ENCODE results near the gene MXRA5.
"Not testable (repeated sequence)": the region's sequence is repeated elsewhere in the genome, so short reads cannot be mapped to it uniquely, and the experiment has no call there.

Gene MXRA5

GRCh38 chrX:3340016-3340415, 6.4 kb downstream of the MXRA5 start:
- no peak for DNase-seq

- DNase-seq, result no peak
These were observed 19.8 kb downstream of the MXRA5 start for GRCh38 chrX:3326681-3327080.

GRCh38 chrX:3320471-3321046, 25.9 kb downstream of the MXRA5 start:
- no peak for DNase-seq

DNA sequence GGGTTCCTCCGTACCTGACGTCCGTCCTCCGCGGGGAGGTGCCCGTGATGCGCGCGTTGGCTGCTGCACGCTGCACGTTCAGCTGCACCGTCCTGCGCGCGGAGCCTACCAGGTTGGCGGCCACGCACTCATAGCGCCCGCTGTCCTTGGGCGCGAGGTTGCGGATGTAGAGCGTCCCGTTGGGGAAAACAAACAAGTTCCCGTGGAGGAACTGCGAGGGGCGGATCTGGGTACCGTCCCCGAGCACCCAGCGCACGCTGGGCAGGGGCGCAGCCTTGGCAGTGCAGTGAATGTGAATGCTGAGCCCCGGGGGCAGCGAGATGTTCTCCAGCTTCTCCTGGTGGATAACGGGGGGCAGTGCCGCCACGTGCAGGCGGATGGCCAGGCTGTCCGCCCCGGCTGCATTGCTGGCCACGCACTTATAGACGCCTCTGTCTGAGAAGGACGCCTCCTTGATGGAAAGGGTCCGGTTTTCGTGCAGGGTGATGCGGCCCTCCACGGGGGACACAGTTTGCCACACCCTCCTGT, 29.2 kb downstream of the MXRA5 start:
- no peak for DNase-seq

DNA sequence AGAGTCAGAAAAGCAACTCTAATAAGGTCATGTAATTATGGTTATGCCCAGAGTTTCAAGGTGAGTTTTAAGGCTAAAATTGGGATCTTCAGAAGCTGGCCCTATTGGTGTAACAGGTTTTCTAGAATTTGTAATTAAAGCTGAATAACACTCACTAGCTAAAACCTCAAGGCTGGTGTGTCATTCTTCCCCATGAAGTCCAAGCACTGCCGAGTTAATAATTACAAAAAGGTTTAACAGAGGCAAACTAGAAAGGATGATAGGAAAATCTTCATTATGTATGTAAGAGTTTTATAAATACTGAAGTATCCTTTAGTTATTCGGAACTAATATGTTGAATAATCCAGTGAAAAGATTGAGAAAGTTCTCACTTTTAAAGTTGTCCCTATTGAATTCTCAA, 34.3 kb downstream of the MXRA5 start:
- no peak for DNase-seq

GRCh38 chrX:3307881-3308280, 38.6 kb downstream of the MXRA5 start:
- DNase-seq, result no peak

DNA sequence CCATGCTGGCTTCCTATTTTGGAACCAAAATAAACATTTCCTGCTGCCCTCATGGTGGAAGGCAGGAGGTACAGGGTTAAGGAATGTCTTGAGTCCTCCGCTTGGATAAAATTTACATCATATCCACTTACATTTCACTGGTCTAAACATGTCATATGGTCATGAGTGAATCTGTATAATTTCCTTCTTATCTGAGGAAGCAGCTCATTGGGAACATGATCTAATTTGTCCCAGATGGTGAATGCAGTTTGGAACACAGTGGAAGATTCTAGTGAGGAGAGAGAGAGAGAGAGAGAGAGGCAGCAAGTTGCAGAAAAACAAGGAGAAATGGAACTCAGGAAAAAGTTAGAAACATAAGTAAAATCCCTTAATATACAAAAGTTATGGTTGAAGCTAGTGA, 46.8 kb downstream of the MXRA5 start:
- DNase-seq, result no peak

DNA sequence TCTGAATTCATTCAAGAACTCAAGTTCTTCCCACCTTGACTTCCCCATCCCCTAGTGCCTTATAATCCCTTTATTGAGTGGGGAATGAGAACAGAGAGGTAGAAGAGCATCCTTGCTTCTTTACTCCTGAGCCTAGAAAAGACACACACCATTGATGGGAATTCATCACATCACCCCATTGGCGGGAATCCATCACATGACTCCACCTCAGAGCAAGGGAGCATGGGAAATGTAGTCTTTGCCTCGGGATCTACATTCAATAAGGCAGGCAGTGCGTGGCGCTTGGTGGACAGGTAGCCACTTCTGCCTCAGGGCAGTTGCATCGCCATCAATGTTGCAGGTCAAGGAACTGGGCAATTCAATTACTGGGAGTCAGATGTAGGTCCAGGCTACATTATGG, 50.7 kb downstream of the MXRA5 start:
- DNase-seq, result no peak

DNA sequence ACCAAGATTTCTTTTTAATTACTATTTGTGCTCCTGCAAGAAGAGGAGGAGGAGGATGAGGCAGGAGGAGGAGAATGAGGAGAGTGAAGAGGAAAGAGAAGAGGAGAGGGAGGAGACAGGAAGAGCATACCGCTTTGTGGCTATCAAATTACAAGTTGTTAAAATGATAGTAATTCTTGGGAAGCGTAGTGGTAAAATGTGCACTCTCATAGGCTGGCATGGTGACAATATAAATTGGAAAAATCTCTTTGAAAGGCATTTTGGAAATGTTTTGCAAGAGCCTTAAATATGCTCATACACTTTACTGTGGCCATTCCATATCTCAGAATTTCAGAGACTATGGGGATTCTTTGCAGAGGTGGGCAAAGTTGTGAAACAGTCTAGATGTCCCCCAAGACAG, 53.2 kb downstream of the MXRA5 start:
- no peak for DNase-seq

- DNase-seq, result no peak
These were observed 55.9 kb downstream of the MXRA5 start for GRCh38 chrX:3290561-3290960.

DNA sequence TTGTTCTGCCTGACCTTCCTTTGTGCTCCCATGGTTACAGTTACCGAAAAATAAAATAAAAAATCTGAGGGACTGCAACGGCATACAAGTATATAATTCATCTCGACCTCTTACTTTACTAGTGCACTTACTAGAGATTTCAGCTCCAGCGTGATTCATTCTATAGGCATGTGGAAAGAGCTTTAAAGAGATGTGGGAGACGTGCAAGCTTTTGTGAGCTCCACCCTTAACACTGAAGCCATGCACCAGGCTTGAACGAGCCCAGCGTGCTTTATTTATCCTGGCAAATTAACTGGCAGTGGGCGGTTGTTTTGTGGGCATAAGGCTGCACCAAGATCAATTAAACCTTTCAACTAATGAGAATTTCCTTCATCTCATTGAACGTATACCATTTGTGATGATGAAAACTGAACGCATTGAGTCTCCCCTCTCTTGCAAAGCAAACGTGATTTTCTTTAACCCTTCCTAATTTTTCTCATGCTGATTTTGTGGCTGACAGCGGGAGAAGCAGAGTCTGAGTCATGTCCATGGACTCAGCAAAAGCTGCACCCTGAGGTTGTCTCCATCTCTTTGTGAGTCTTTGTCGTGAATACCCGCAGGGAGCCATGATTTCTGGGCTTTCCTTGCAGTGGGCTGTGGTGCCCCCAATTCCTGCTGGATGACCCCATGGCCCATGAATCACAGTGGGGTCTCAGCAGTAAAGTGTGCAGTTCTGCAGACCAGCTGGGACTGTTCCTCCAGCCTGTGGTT, 60.1 kb downstream of the MXRA5 start:
- DNase-seq, result no peak

DNA sequence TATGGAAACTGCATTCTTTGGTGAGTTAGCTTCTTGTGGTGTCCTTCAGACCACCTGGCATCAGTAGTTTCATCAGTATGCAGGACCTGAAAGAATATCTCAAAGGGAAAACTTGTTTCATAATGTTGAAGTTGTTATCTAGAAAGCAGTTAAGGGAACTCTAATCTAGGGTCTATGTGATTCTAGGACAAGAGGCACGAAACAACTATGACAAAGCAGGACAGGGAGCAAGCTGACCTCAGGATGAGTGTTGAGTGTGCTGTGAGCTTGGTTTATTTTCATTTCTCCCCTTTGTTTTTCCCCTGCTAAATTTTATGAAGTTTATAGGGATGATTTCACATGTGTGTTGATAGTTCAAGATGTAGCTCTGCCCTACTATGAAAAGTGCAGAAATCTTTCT, 65.7 kb downstream of the MXRA5 start:
- no peak for DNase-seq

DNA sequence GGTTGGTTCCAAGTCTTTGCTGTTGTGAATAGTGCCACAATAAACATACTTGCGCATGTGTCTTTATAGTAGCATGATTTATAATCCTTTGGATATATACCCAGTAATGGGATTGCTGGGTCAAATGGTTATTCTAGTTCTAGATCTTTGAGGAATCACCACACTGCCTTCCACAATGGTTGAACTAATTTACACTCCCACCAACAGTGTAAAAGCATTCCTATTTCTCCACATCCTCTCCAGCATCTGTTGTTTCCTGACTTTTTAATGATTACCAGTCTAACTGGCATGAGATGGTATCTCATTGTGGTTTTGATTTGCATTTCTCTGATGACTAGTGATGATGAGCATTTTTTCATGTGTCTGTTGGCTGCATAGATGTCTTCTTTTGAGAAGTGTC, 72.8 kb downstream of the MXRA5 start:
- DNase-seq, result not testable (repeated sequence)

GRCh38 chrX:3271834-3272186, 74.6 kb downstream of the MXRA5 start:
- DNase-seq, result no peak

GRCh38 chrX:3271183-3271833, 75.1 kb downstream of the MXRA5 start:
- DNase-seq, result no peak

DNA sequence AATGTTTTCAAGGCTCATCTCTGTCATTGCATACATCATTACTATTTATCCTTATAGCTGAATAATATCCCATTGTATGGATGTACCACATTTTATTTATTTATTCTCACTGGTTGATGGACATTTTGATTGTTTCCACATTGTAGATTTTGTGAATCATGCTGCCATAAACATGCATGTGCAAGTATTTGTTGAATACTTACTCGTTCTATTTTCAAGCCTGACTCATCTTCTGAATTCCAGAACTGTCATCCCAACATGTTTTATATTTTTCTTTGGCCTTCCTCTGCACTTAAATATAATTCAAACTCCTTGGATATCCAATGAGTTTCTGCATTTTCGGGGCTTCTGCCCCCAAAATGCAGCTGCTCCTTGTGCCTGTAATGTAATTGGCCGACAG, 77.6 kb downstream of the MXRA5 start:
- no peak for DNase-seq

DNA sequence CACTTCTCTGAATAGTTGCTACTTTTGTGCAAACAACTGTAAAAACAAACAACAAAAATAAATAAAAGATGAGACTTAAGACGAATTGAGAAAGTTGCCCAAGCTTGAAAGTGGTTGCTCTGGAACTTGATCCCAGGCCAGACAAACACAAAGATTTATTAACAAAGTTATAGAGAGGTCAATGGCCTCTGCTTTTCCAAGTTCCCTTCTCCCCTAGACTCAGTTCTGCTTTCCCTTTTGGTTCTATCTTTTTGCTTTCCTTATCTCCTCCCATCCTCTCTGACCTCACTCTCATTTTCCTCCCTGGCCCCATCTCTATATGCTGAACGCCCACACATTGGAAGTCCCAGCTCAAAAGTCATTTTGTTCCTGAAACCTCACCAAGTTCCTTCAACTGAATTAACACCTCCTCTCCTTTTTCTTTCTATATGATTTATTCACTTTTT, 82.7 kb downstream of the MXRA5 start:
- DNase-seq, result no peak

DNA sequence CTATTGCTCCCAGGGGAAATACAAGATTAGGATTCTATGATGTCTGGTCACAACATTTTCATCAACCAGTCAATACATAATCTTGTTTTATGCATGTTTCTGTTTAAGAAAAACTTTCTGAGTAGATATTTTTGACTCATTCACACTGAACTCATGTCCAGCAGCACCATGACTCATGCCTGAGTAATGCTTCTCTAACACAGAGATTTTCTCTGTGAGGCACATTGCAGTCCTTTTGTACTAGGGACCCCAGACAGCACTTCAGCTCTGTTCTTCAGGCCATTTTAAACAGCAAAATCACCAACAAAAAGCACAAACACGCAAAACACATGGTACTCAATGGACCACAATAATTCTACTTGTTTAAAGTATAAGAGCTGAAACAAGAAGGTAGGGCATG, 83.6 kb downstream of the MXRA5 start:
- no peak for DNase-seq

All from activated CD4-positive, alpha-beta T cell treated with anti-CD3 and anti-CD28 coated beads, Interleukin-2, amount 50 U/mL, for 1 hour (primary cell).